Mucosa of descending colon (tissue), 3 donors: ENCODE measurements around the gene CEBPA. TPM values are rescaled to one million over a fixed set of nuclear protein-coding genes. Genes with fewer than 3 reads are reported as not detected.

Source experiments
- ATAC-seq: fragments of 200-7000 bp; cut with Tn5 transposase; one replicate; pipeline ENCODE4 v1.9.1; 2020; ENCODE audit warnings: mild to moderate bottlenecking, moderate library complexity
- DNase-seq, 3 donors: peaks; one replicate each; pipeline ENCODE4 v3.0.0-alpha.2; 2020
- H3K36me3 ChIP-seq: fragments of 200-600 bp; one replicate; pipeline ENCODE4 v1.8.0; 2021; ENCODE audit warnings: low read depth, mild to moderate bottlenecking
- H3K4me1 ChIP-seq: fragments of 200-600 bp; one replicate; pipeline ENCODE4 v1.8.0; 2021; ENCODE audit warnings: low read depth, mild to moderate bottlenecking
- H3K4me3 ChIP-seq: fragments of 200-600 bp; one replicate; pipeline ENCODE4 v1.8.0; 2021; ENCODE audit warnings: mild to moderate bottlenecking
- H3K9me3 ChIP-seq: fragments of 200-600 bp; one replicate; pipeline ENCODE4 v1.8.0; 2021; ENCODE audit warnings: mild to moderate bottlenecking
- intact Hi-C, 2 donors: fragments of 100-400 bp; cut with DNase I in 1 of 2; cut with micrococcal nuclease in 1 of 2; formaldehyde crosslinking; loops; one replicate each; pipeline versions ENCODE4 v1.11.0 to v1.11.1; 2022; cut with DNase I, micrococcal nuclease
- total RNA-seq, 3 donors: library from RNA; stranded (reverse); fragmentation: NEBNext Ultra II Directional in 2 of 3; extraction: Animal tissue kit (Norgen Biotek cat#: 25700) in 2 of 3; gene quantifications; one replicate each; pipeline versions ENCODE4 v1.2.1 to v1.2.4, GENCODE V29; 2021 to 2023
- TF ChIP-seq, protein P1 (sequence below): fragments of 200-600 bp; IDR thresholded peaks from one replicate; pipeline ENCODE4 v1.8.0; 2022; ENCODE audit warnings: antibody characterized with exemption, mild to moderate bottlenecking
- donor health status: DM: no; HTN: no; CAD: no; lungs with moderate emphysema.
- donor health status: DM: no; HTN: no; CAD: no.
- donor health status: DM: no; HTN: yes; CAD: no.

The CEBPA gene
- total RNA-seq, 3 donors from 2014 or later, result 30.1 to 73.2 (median 66.1) TPM

DNA sequence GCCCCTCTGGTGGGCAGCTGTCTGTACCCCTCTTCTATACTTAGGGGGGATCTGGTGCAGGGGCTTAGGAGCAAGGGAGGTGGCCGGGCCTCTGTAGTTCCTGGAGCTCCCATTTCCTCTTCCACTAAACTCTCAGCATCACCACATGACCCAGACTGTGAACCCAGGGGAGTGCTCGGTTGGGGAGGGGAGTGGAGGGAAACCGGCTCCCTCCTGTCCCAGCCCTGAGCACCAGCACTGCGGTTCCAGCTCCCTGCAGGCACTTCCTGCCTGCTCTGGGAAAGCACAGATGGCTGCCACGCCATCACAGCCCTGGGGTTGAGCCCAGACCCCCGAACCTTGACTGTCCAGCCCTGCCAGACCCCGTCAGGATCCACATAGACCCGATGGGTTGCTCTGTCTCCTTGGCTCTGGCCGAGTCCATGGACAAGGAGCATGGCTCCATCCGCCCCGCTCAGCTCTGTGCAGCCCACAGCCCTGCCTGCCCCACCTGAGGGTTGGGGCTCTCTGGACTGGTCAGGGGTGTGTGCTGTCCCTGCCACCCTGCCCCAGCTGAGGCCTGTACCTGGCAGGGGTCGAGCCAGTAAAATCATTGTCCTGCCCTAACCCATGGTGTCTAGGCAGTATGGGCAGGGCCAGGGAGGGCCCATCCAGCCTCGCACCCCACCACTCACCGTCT lies 40.7 kb downstream of the CEBPA start:
- ATAC-seq (peak; percentile 42), DNase-seq (no peak)
- H3K4me3 ChIP-seq, result no peak overlapping the region
- no peaks in the 10 kb centered on the region for H3K9me3 ChIP-seq
- H3K36me3 ChIP-seq, result no peaks in the 10 kb centered on the region
- H3K4me1 ChIP-seq, result no peaks in the 10 kb centered on the region
- TF ChIP-seq, protein P1, sequence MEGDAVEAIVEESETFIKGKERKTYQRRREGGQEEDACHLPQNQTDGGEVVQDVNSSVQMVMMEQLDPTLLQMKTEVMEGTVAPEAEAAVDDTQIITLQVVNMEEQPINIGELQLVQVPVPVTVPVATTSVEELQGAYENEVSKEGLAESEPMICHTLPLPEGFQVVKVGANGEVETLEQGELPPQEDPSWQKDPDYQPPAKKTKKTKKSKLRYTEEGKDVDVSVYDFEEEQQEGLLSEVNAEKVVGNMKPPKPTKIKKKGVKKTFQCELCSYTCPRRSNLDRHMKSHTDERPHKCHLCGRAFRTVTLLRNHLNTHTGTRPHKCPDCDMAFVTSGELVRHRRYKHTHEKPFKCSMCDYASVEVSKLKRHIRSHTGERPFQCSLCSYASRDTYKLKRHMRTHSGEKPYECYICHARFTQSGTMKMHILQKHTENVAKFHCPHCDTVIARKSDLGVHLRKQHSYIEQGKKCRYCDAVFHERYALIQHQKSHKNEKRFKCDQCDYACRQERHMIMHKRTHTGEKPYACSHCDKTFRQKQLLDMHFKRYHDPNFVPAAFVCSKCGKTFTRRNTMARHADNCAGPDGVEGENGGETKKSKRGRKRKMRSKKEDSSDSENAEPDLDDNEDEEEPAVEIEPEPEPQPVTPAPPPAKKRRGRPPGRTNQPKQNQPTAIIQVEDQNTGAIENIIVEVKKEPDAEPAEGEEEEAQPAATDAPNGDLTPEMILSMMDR, result no peak
- intact Hi-C loops, result no loop called here

DNA sequence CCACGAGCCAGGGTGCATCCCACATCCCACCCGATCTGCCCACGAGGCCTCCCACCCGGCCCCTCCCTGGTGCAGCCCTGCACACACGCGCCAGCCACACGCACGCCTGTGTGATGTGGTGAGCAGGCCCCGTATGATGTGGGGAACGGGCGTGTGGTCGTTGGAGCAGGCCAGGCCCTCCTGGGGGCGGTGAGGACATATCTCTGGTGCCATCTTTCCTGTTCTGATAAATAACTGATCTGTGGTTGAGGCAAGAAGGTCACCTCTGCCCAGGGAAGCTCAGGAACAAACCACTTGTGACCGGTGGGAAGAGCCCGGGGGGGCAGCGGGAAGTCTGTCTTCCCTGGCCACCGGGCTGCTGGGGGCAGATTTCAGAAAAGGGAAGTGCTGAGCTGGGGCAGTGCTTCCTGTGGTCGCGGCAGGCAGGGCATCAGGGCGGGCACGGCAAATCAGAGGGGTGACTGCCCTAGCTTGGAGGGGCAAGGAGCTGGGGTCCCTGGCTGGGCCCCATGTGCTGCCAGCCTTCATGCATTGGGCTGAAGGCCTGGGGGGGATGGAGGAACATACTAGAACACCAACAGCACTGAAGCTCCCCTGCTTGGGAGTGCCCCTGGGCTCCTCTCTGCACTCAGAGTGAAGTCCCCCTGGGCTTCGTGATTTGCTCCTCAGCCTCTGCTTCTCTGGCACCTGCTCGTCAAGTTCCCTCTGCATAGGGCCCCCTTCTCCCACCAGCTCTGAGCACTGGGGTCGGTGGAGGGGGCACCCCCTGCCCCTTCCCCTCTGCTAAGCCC lies 41.5 kb downstream of the CEBPA start:
- H3K36me3 ChIP-seq, result no peaks in the 10 kb centered on the region
- no peak for DNase-seq
- ATAC-seq, result peak; percentile 17
- no peaks in the 10 kb centered on the region for H3K9me3 ChIP-seq
- intact Hi-C loops, result no loop called here
- H3K4me1 ChIP-seq, result no peaks in the 10 kb centered on the region
- no peak overlapping the region for H3K4me3 ChIP-seq
- TF ChIP-seq, protein P1, result no peak

DNA sequence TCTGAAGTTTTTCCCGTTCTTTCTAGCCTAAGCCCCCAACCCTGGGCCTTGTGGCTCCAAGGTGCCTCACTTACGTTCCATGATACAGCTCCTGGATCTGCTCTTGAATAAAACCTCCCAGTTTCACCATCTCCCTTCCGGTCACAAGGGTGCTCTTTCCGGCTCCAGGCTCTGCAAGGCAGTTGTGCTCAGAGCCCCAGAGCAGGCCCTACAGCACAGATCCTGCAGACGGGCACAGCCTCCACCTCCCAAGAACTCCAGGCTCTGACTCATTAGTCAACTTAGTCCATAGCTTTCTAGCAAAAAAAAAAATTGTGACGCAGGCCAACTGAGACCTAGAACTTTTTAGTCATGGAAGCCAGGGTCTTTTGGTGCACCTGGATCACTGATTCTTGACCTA lies 42.8 kb downstream of the CEBPA start:
- ATAC-seq (no peak), DNase-seq (no peak)
- Histone ChIP-seq H3K36me3 (no peaks in the 10 kb centered on the region), H3K9me3 (no peaks in the 10 kb centered on the region), H3K4me3 (no peak overlapping the region), H3K4me1 (no peaks in the 10 kb centered on the region)
- intact Hi-C loops, result no loop called here
- TF ChIP-seq, protein P1, result no peak

DNA sequence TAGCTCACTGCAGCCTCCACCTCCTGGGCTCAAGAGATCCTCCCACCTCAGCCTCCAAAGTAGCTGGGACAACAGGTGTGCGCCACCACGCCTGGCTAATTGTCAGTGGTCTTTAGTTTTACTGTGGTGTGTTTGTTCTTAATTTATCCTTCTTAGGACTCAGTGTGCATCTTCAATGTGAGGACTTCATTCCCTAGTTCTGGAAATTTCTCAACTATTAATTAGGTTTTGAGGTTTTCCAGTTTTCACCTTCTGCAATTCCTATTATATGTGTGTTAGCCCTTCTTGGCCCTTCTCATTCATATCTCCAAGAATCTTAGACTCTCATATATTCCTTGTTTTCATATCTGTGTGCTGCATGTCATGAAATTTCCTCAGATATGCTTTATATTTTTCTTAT lies 44.5 kb downstream of the CEBPA start:
- Histone ChIP-seq H3K4me1 (no peaks in the 10 kb centered on the region), H3K9me3 (no peaks in the 10 kb centered on the region), H3K4me3 (no peak overlapping the region), H3K36me3 (no peaks in the 10 kb centered on the region)
- no peak for ATAC-seq
- intact Hi-C loops, result no loop called here
- TF ChIP-seq, protein P1, result no peak
- no peak for DNase-seq

DNA sequence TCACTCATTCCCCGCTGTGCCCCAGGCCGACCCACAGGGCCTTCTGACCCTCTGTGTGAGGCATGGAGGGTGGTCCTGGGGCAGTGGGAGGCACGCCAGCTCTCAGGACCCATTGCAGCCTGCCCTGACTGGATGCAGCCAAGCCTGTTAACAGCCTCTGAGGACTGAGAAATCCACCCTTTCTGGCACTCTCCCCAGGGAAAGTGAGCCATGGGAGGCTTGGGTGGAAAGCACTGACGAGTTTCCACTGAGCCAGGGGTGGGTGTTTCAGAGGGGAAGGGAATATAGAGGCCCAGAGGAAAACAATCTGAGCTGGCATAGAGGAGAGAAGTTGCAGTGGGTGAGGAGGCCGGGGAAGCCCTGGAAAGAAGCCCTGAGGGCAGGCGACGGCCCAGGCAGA lies 46.1 kb downstream of the CEBPA start:
- no peak for ATAC-seq
- intact Hi-C loops, result no loop called here
- Histone ChIP-seq H3K4me1 (no peaks in the 10 kb centered on the region), H3K4me3 (no peak overlapping the region), H3K36me3 (no peaks in the 10 kb centered on the region), H3K9me3 (no peaks in the 10 kb centered on the region)
- TF ChIP-seq, protein P1, result no peak
- DNase-seq, result no peak
